ENCODE measurements around the gene ARMC7. TPM values are rescaled to one million over a fixed set of nuclear protein-coding genes. Genes with fewer than 3 reads are reported as not detected.
A peak's percentile ranks its signal among the peaks of the same experiment; 100 is the strongest.

Gene ARMC7
- total RNA-seq, 1 experiment from 2014 or later: 43.2 TPM

DNA sequence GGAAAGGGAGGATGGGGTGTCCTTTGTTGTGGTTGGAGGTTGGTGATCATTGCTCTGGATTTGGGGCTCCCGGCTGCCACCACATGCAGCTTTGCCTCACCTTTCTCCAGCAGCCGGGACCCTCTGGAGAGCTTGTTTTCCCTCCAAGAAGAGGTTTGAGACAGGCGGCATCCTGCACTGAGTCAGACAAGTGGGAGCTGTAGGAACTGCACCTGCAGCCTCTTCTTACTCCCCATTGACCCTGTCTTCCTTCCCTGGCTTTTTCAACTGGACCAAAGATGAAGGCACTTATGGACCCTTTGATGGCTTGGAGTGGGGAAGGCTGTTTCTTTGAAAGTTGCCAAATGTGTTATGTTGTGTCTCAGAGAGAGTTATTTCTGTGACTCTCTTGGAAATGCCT lies 46.1 kb upstream of the ARMC7 start:
- ATAC-seq: peak; percentile 46; the same call in 1 of the 2 replicates

More for the DNA sequence above, 46.1 kb upstream of the ARMC7 start:
- H3K27ac ChIP-seq (ENCODE audit: low read depth, low read length): no peak overlapping the region
- intact Hi-C loops (cut with micrococcal nuclease): no loop called here
- no peak overlapping the region for H3K9ac ChIP-seq (ENCODE audit: low read length)
- no peaks in the 10 kb centered on the region for H3K9me3 ChIP-seq (ENCODE audit: control insufficient read depth in 1 of 2, insufficient read depth in 1 of 2, low read depth in 1 of 2, low read length in 2 of 2)
- H2AFZ ChIP-seq (ENCODE audit: low read depth, low read length, poor library complexity, severe bottlenecking): no peak overlapping the region
- no peaks in the 10 kb centered on the region for H3K9me2 ChIP-seq (ENCODE audit: insufficient read depth)
- no TSS peak for BruUV-seq (replicated peaks)
- H3K4me1 ChIP-seq (ENCODE audit: control insufficient read depth in 1 of 2, insufficient read depth in 2 of 2, low read length in 2 of 2): no peaks in the 10 kb centered on the region
- ChIA-PET RAD21 (ENCODE audit: low non-redundant PET in 1 of 2, low total read pairs in 2 of 2, uncharacterized antibody in 2 of 2, unreplicated experiment in 2 of 2) (no interaction called here), CTCF (no interaction called here), POLR2A (interaction anchor here (1.1 to 1.2 kb wide), 2 partner anchors 24 to 60 kb away, joined by 3 to 5 read pairs; partner anchors contain the start of gene SLC16A5)
- H3K79me2 ChIP-seq (ENCODE audit: insufficient read depth, low read length): no peaks in the 10 kb centered on the region
- no peak overlapping the region for H3K4me3 ChIP-seq (replicated peaks in 1 of 2; ENCODE audit: low read depth in 1 of 2, low read length in 2 of 2)
- no peak overlapping the region for H3K4me2 ChIP-seq (ENCODE audit: low read length)
- peaks cover 24 to 41% of the 10 kb centered on the region in 2 experiments; a peak in 3 of 4 replicates for H3K36me3 ChIP-seq (ENCODE audit: control insufficient read depth in 1 of 2, insufficient read depth in 2 of 2, low read length in 2 of 2)
- no peak for TF ChIP-seq REST (IDR thresholded peaks at IDR 0.05; ENCODE audit: low read depth)
- TF ChIP-seq CTCF (IDR thresholded peaks at IDR 0.05 in 2 of 3, conservative IDR thresholded peaks at IDR 0.05 in 1 of 3; ENCODE audit: borderline replicate concordance in 1 of 3, insufficient read depth in 1 of 3, low read depth in 2 of 3, low read length in 2 of 3): peak in 1 of 3 experiments; percentile 25; a peak in 1 of 6 replicates
- TF ChIP-seq CBX3 (IDR thresholded peaks at IDR 0.05; ENCODE audit: low read depth): no peak
- TF ChIP-seq ZBTB33 (IDR thresholded peaks at IDR 0.05; ENCODE audit: extremely low read depth, insufficient replicate concordance, low read length): no peak
- no peak for DNase-seq (ENCODE audit: low read depth, low spot score)
- no peaks in the 10 kb centered on the region for H4K20me1 ChIP-seq (ENCODE audit: insufficient read depth)
- no peaks in the 10 kb centered on the region for H3K27me3 ChIP-seq (ENCODE audit: insufficient read depth, low read length)

Measured in HCT116 (cell line).